Measurements from ENCODE around the gene SNX21.

Gene SNX21

DNA sequence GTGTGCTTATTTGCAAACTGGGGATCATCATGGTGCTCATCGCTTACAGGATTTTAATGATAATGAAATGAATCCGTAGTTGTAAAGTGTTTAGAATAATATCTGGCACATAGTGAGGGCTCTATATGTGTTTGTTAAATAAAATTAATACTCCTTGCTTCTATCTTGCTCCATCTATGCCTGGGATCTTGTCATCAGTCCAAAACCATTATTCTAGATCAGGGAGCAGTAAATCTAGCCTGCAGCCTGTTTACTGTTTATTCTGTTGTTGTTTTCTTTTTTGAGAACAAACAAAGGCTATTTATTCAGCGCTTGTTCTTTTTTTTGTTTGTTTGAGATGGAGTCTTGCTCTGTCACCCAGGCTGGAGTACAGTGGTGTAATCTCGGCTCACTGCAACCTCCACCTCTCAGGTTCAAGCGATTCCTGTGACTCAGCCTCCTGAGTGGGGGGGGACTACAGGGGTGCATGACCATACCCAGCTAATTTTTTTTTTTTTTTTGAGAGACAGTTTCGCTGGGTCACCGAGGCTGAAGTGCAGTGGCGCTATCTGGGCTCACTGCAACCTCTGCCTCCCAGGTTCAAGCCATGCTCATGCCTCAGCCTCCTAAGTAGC lies 15.5 kb downstream of the SNX21 start:
- TF ChIP-seq POLR2AphosphoS5 (IDR thresholded peaks at IDR 0.05; ENCODE audit: low read depth, low read length) = no peak
- no peak for TF ChIP-seq FOXP2 (optimal IDR thresholded peaks at IDR 0.05; ENCODE audit: borderline replicate concordance, extremely low read depth, extremely low read length, insufficient read depth)
- no peak for TF ChIP-seq TAF1 (IDR thresholded peaks at IDR 0.05; ENCODE audit: borderline replicate concordance, insufficient read depth, low read length)
- no peak for TF ChIP-seq SIN3A (IDR thresholded peaks at IDR 0.05; ENCODE audit: borderline replicate concordance, insufficient read depth, low read length)
- no peak for TF ChIP-seq REST (IDR thresholded peaks at IDR 0.05; ENCODE audit: insufficient read depth in 1 of 2, low read depth in 2 of 2, low read length in 2 of 2)

- TF ChIP-seq SIN3A (IDR thresholded peaks at IDR 0.05; ENCODE audit: borderline replicate concordance, insufficient read depth, low read length) (no peak), TAF1 (IDR thresholded peaks at IDR 0.05; ENCODE audit: borderline replicate concordance, insufficient read depth, low read length) (no peak), REST (IDR thresholded peaks at IDR 0.05; ENCODE audit: insufficient read depth in 1 of 2, low read depth in 2 of 2, low read length in 2 of 2) (no peak), FOXP2 (optimal IDR thresholded peaks at IDR 0.05; ENCODE audit: borderline replicate concordance, extremely low read depth, extremely low read length, insufficient read depth) (no peak), POLR2AphosphoS5 (IDR thresholded peaks at IDR 0.05; ENCODE audit: low read depth, low read length) (no peak)
Observed at GRCh38 chr20:45850238-45850637, 16.6 kb downstream of the SNX21 start.

- TF ChIP-seq REST (IDR thresholded peaks at IDR 0.05; ENCODE audit: insufficient read depth in 1 of 2, low read depth in 2 of 2, low read length in 2 of 2) (no peak), FOXP2 (optimal IDR thresholded peaks at IDR 0.05; ENCODE audit: borderline replicate concordance, extremely low read depth, extremely low read length, insufficient read depth) (no peak), SIN3A (IDR thresholded peaks at IDR 0.05; ENCODE audit: borderline replicate concordance, insufficient read depth, low read length) (no peak), POLR2AphosphoS5 (IDR thresholded peaks at IDR 0.05; ENCODE audit: low read depth, low read length) (no peak), TAF1 (IDR thresholded peaks at IDR 0.05; ENCODE audit: borderline replicate concordance, insufficient read depth, low read length) (no peak)
Observed at GRCh38 chr20:45850926-45851325, 17.3 kb downstream of the SNX21 start.

DNA sequence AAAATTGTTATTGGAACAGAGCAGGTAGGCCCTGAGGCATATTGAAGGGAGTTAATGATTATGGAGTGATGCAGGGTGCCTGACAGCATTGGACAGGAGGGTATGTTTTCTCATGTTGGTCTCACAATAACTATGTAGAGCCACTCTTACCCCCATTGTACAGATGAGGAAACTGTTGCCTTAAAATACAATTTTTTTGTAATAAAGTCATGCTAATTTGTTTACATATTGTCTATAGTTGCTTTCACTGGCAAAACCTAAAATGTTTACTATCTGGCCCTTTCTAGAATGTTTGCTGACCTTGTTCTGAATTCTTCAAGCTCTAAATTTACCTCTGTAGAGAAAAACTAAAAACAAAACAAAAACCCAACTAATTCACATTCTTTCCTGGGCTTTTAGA lies 17.9 kb downstream of the SNX21 start:
- TF ChIP-seq REST (IDR thresholded peaks at IDR 0.05; ENCODE audit: insufficient read depth in 1 of 2, low read depth in 2 of 2, low read length in 2 of 2) = no peak

- TF ChIP-seq TAF1 (IDR thresholded peaks at IDR 0.05; ENCODE audit: borderline replicate concordance, insufficient read depth, low read length) (no peak), POLR2AphosphoS5 (IDR thresholded peaks at IDR 0.05; ENCODE audit: low read depth, low read length) (no peak), REST (IDR thresholded peaks at IDR 0.05; ENCODE audit: insufficient read depth in 1 of 2, low read depth in 2 of 2, low read length in 2 of 2) (no peak), FOXP2 (optimal IDR thresholded peaks at IDR 0.05; ENCODE audit: borderline replicate concordance, extremely low read depth, extremely low read length, insufficient read depth) (no peak), SIN3A (IDR thresholded peaks at IDR 0.05; ENCODE audit: borderline replicate concordance, insufficient read depth, low read length) (no peak)
Observed at GRCh38 chr20:45852326-45852725, 18.7 kb downstream of the SNX21 start.

All from PFSK-1 (cell line).